KMS-11 (cell line): ENCODE measurements around the gene NEK11.

Experiments
- H2AFZ ChIP-seq: fragments of 200-600 bp; sonication (generic); 2 replicates; pipeline ENCODE4 v1.6.1; 2016; ENCODE audit warnings: antibody characterized with exemption, mixed run types, low read depth
- H3K27ac ChIP-seq: fragments of 200-600 bp; sonication (generic); 2 replicates; pipeline ENCODE4 v1.6.1; 2016; ENCODE audit warnings: mild to moderate bottlenecking, mixed run types
- H3K27me3 ChIP-seq: fragments of 200-600 bp; sonication (generic); 2 replicates; pipeline ENCODE4 v1.6.1; 2017; ENCODE audit warnings: mild to moderate bottlenecking, low read depth, mixed run types, moderate library complexity; ENCODE audit not compliant: insufficient read depth
- H3K36me3 ChIP-seq: fragments of 200-600 bp; sonication (generic); 2 replicates; pipeline ENCODE4 v1.6.1; 2017; ENCODE audit warnings: mild to moderate bottlenecking, mixed run types; ENCODE audit not compliant: insufficient read depth
- H3K4me1 ChIP-seq: fragments of 200-600 bp; sonication (generic); 2 replicates; pipeline ENCODE4 v1.6.1; 2016; ENCODE audit warnings: mild to moderate bottlenecking, low read depth, mixed run types; ENCODE audit not compliant: poor library complexity, severe bottlenecking
- H3K4me2 ChIP-seq: fragments of 200-600 bp; sonication (generic); 2 replicates; pipeline ENCODE4 v1.7.0; 2016; ENCODE audit warnings: mild to moderate bottlenecking, mixed run types
- H3K4me3 ChIP-seq: fragments of 200-600 bp; sonication (generic); IDR thresholded peaks from 2 replicates; pipeline ENCODE4 v1.6.1; 2017; ENCODE audit warnings: low read depth, low read length, mixed read lengths; ENCODE audit not compliant: insufficient read depth
- H3K79me2 ChIP-seq: fragments of 200-600 bp; sonication (generic); 2 replicates; pipeline ENCODE4 v1.6.1; 2016; ENCODE audit warnings: low read depth, mixed run types; ENCODE audit not compliant: insufficient read depth
- H3K9ac ChIP-seq: fragments of 200-600 bp; sonication (generic); 2 replicates; pipeline ENCODE4 v1.6.1; 2016; ENCODE audit warnings: mild to moderate bottlenecking, mixed run types
- H4K20me1 ChIP-seq: fragments of 200-600 bp; sonication (generic); 2 replicates; pipeline ENCODE4 v1.6.1; 2016; ENCODE audit warnings: mild to moderate bottlenecking, mixed run types; ENCODE audit not compliant: insufficient read depth
- CTCF ChIP-seq: fragments of 200-600 bp; sonication (generic); conservative IDR thresholded peaks from 2 replicates; pipeline ENCODE4 v1.6.1; 2017; ENCODE audit warnings: low read depth, mild to moderate bottlenecking, antibody characterized with exemption, low read length, moderate library complexity, mixed read lengths

Gene NEK11

GRCh38 chr3:131028844-131029243 lies 2.2 kb downstream of the NEK11 start:
- Histone ChIP-seq H3K27me3 (no peaks in the 10 kb centered on the region), H3K79me2 (no peaks in the 10 kb centered on the region), H4K20me1 (no peaks in the 10 kb centered on the region), H2AFZ (no peak overlapping the region), H3K4me3 (no peak overlapping the region), H3K9ac (no peak overlapping the region), H3K4me2 (no peak overlapping the region), H3K36me3 (no peaks in the 10 kb centered on the region), H3K4me1 (peaks cover 11% of the 10 kb centered on the region), H3K27ac (no peak overlapping the region)
- TF ChIP-seq CTCF, result no peak

DNA sequence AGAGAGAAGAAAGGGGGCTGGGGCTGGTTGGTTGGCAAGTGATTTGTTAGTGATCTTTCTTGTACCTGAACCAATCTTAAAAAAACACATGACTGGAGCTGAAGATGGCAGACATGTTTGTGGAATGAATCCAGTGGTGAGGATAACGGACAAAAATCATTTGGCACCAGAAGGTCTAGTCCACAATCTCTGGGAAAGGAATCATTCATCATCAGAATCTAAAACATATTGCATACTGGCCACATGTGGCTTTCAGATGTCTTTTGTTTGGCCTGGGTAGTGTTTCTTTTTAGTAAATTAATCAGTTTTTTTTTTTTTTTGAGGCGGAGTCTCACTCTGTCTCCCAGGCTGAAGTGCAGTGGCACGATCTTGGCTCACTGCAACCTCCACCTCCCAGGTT lies 5.0 kb downstream of the NEK11 start:
- Histone ChIP-seq H3K4me3 (no peak overlapping the region), H3K36me3 (no peaks in the 10 kb centered on the region), H3K4me2 (no peak overlapping the region), H2AFZ (no peak overlapping the region), H3K9ac (no peak overlapping the region), H3K4me1 (peaks cover 3% of the 10 kb centered on the region), H3K27ac (no peak overlapping the region), H3K27me3 (no peaks in the 10 kb centered on the region), H4K20me1 (no peaks in the 10 kb centered on the region), H3K79me2 (no peaks in the 10 kb centered on the region)
- no peak for TF ChIP-seq CTCF

DNA sequence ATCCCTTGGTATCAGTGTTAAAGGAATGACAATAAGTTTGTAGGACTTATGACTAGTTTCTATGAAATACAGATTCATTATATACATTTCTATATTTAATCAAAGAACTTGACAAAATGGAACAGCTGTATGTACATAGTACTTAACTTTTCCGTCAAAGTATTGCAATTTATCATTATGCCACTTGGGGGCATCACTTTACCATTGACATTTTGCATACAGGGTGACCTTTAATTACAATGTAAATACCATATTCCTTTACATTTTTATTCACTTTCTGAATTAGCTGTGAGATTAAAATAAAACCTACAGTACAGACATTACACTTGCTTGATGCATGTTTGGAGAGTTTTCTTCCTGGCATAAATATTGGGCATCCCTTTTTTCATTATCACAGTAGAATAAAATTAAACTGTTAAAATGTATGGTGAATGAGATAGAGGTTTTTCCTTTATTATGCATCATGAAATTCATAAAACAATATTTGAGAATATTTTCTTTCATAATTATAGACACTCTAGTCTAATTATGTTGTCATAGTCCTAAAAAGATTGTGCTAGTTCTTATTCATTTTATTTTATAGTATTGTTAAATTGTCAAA lies 6.9 kb downstream of the NEK11 start:
- Histone ChIP-seq H3K4me1 (no peaks in the 10 kb centered on the region), H3K4me2 (no peak overlapping the region), H3K9ac (no peak overlapping the region), H3K4me3 (no peak overlapping the region), H3K79me2 (no peaks in the 10 kb centered on the region), H2AFZ (no peak overlapping the region), H3K27ac (no peak overlapping the region), H3K36me3 (no peaks in the 10 kb centered on the region), H3K27me3 (no peaks in the 10 kb centered on the region), H4K20me1 (no peaks in the 10 kb centered on the region)
- TF ChIP-seq CTCF, result peak; percentile 90

- Histone ChIP-seq H3K4me2 (no peak overlapping the region), H3K79me2 (no peaks in the 10 kb centered on the region), H3K27me3 (no peaks in the 10 kb centered on the region), H3K4me3 (no peak overlapping the region), H3K4me1 (peaks cover 22% of the 10 kb centered on the region), H2AFZ (no peak overlapping the region), H3K9ac (no peak overlapping the region), H4K20me1 (no peaks in the 10 kb centered on the region), H3K27ac (no peak overlapping the region), H3K36me3 (no peaks in the 10 kb centered on the region)
- no peak for TF ChIP-seq CTCF
Observed at GRCh38 chr3:131036200-131036816, 9.6 kb downstream of the NEK11 start.
